HAP-1 (cell line): ENCODE data around the gene OR6K3.

Experiments used
- DNase-seq, 2 experiments: peaks; one replicate each; pipeline ENCODE4 v3.0.0-alpha.2; 2016 to 2020; ENCODE audit warnings: low spot score in 2 of 2
- H3K27me3 ChIP-seq: fragments of 250-450 bp; sonication (Bioruptor Pico); 2 replicates; pipeline ENCODE4 v1.5.1; 2020; ENCODE audit warnings: low read depth, mild to moderate bottlenecking, moderate library complexity
- H3K36me3 ChIP-seq: fragments of 250-450 bp; sonication (Bioruptor Pico); replicated peaks from 2 replicates; pipeline ENCODE4 v1.5.1; 2020; ENCODE audit warnings: mild to moderate bottlenecking
- H3K4me1 ChIP-seq: fragments of 250-450 bp; sonication (Bioruptor Pico); 2 replicates; pipeline ENCODE4 v1.5.1; 2020; ENCODE audit warnings: mild to moderate bottlenecking
- H3K4me3 ChIP-seq: fragments of 250-450 bp; sonication (Bioruptor Pico); 2 replicates; pipeline ENCODE4 v1.5.1; 2020; ENCODE audit warnings: mild to moderate bottlenecking, moderate library complexity
- H3K9me3 ChIP-seq: fragments of 250-450 bp; sonication (Bioruptor Pico); 2 replicates; pipeline ENCODE4 v1.5.1; 2020; ENCODE audit warnings: mild to moderate bottlenecking, moderate library complexity
- in situ Hi-C: fragments of 300-500 bp; cut with MboI; formaldehyde crosslinking; loops from 3 replicates; pipeline ENCODE4 v1.14.3; 2020; ENCODE audit warnings: low sequenced_read_pairs, inconsistent platforms, mixed read lengths

The OR6K3 gene

GRCh38 chr1:158720620-158721019, at the start of gene OR6K3:
TSS of gene OR6K3 (minus strand) at chr1:158720720. CDS start at chr1:158718115, 2,605 bp downstream.
- no peak for DNase-seq
- H3K4me1 ChIP-seq = no peaks in the 10 kb centered on the region
- H3K36me3 ChIP-seq = no peaks in the 10 kb centered on the region
- in situ Hi-C loops = no loop called here
- H3K9me3 ChIP-seq = no peaks in the 10 kb centered on the region
- no peaks in the 10 kb centered on the region for H3K27me3 ChIP-seq
- no peak within 1 kb of the TSS for H3K4me3 ChIP-seq

DNA sequence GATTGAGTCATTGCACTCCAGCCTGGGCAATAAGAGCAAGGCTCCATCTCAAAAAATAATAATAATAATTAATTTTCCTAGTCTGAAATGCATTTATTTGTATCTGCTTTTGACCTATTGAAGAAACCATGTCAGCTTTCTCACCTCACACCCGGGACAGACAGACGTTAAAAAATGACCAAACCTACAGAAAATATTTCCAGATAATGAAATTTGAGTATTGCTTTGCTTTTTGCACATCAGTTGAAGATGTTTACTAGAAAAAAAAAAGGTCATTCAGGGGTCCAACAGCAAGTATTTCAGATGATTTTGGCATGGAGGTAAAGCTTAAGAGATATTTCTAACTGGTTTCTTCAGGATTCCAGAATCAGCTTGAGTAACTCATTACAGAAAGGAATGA, 33.9 kb upstream of the OR6K3 start, which contains the start of gene OR6K6:
OR6K6 (plus strand) TSS at position 301 of the 400 bp plus-strand sequence. CDS start 168 bp downstream, outside the sequence.
- no peak for DNase-seq
- no peak within 1 kb of the TSS for H3K4me3 ChIP-seq
- in situ Hi-C loops = no loop called here
- H3K4me1 ChIP-seq = no peaks in the 10 kb centered on the region
- H3K9me3 ChIP-seq = no peaks in the 10 kb centered on the region
- no peaks in the 10 kb centered on the region for H3K27me3 ChIP-seq
- H3K36me3 ChIP-seq = no peaks in the 10 kb centered on the region

DNA sequence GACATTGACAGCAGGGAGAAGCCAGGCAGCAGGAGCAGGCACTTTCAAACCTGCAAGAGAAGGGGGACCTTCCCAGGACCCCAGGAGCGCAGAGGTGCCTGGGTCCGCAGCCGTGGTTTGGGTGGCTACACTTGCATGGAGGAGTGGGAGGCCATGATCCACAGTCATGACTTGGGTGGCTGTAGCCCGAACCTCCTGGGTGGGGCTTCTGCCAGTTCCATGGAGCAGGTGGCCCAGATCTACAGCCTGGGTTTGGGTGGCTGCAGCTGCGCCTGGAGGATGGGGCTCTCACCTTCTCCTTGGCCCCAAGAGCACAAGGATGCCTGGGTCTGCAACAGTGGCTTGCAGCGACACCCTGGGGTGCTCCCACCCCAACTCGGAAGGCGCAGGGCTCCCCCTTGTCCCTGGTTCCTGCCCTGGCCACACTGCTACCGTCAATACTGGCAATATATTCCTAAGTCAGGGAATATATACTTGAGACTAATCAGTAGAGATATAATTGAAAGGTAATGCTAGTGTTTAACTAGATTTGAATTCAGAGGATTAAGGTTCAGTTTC, 31.7 kb upstream of the OR6K3 start:
- Histone ChIP-seq H3K4me3 (no peak overlapping the region), H3K4me1 (no peaks in the 10 kb centered on the region), H3K36me3 (no peaks in the 10 kb centered on the region), H3K27me3 (no peaks in the 10 kb centered on the region), H3K9me3 (no peaks in the 10 kb centered on the region)
- no peak for DNase-seq
- in situ Hi-C loops = no loop called here

DNA sequence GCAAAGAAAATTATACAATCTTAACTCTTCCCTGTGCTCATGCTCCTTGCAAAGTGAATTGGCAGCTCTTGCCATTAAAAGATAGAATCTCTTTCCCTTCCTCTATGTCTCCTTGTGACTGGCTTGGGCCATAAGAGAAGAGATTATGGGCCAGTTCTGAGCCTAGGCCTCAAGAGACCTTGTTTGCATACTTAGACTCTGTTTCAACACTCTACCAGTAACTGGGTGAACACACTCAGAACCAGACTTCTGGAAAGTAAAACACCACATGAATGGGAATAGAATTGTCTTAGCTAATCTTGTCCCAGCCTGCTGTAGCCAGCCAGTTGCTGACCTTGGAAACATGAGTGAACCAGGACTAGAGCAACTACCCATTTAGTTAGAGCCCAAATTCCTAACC, 15.3 kb upstream of the OR6K3 start:
- in situ Hi-C loops = no loop called here
- Histone ChIP-seq H3K4me1 (no peaks in the 10 kb centered on the region), H3K4me3 (no peak overlapping the region), H3K27me3 (no peaks in the 10 kb centered on the region), H3K36me3 (no peaks in the 10 kb centered on the region), H3K9me3 (no peaks in the 10 kb centered on the region)
- no peak for DNase-seq

GRCh38 chr1:158732524-158732923, 12.0 kb upstream of the OR6K3 start:
- Histone ChIP-seq H3K4me1 (no peaks in the 10 kb centered on the region), H3K27me3 (no peaks in the 10 kb centered on the region), H3K36me3 (no peaks in the 10 kb centered on the region), H3K9me3 (no peaks in the 10 kb centered on the region), H3K4me3 (no peak overlapping the region)
- in situ Hi-C loops = no loop called here
- no peak for DNase-seq

DNA sequence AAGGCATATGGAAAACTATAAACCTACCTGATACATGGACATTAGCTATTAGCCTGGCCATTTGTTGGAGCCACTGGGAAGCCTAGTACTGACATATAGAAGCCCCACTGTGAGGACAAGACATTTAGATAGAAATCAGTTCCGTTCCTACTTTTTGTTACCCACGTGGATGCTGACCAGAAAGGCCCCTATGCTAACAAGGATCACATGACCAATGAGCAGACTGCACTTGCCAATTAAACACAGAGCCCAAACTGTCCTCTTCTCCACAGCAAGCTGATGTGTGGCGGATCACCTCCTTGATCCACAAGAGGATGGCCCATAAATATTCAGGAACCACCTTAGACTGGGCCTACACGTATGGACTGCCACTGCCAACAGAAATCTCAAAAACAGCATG, 11.2 kb upstream of the OR6K3 start:
- H3K36me3 ChIP-seq = no peaks in the 10 kb centered on the region
- in situ Hi-C loops = no loop called here
- no peak overlapping the region for H3K4me3 ChIP-seq
- no peaks in the 10 kb centered on the region for H3K27me3 ChIP-seq
- DNase-seq = no peak
- no peaks in the 10 kb centered on the region for H3K4me1 ChIP-seq
- H3K9me3 ChIP-seq = no peaks in the 10 kb centered on the region

DNA sequence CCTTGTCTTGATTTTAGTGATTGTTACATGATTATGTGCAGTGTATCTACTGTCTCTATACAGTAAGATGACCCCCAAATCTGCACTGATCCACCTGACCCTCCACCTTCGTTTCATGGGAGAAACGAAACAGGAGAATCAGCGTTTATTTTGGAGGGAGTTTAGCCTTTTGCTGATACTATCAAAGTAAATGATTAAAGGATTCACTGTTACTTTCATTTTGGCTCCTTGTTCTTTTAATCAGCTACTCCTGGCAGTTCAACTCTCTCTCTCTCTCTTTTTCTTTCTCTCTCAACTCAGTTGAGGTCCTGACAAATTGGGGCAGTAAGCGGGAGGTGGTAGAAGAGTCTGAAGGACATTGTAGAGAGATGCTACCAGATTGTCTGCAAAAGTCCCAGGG, 9.9 kb upstream of the OR6K3 start:
- no peak for DNase-seq
- in situ Hi-C loops = no loop called here
- Histone ChIP-seq H3K4me3 (no peak overlapping the region), H3K36me3 (no peaks in the 10 kb centered on the region), H3K4me1 (no peaks in the 10 kb centered on the region), H3K9me3 (no peaks in the 10 kb centered on the region), H3K27me3 (no peaks in the 10 kb centered on the region)

- no peaks in the 10 kb centered on the region for H3K9me3 ChIP-seq
- in situ Hi-C loops = no loop called here
- no peak for DNase-seq
- H3K4me3 ChIP-seq = no peak overlapping the region
- H3K27me3 ChIP-seq = no peaks in the 10 kb centered on the region
- no peaks in the 10 kb centered on the region for H3K4me1 ChIP-seq
- no peaks in the 10 kb centered on the region for H3K36me3 ChIP-seq
Measured at GRCh38 chr1:158728510-158729225, 8.1 kb upstream of the OR6K3 start.

DNA sequence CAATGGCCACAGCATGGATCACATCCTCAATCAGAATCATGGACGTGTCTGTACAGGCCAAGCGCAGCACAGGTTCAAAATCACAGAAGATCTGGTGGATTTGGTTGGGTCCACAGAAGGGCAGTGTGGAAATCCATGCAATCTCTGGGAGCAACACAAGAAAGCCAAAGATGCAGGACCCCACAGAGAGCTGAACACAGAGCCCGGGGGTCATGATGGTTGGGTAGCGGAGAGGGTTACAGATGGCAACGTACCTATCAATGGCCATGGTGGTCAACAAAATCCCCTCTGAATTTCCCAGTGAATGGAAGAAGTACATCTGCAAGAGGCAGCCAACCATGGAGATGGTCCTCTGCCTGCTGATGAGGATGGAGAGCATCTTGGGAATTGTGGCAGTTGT, 3.9 kb upstream of the OR6K3 start:
- no peak for DNase-seq
- Histone ChIP-seq H3K4me3 (no peak overlapping the region), H3K27me3 (no peaks in the 10 kb centered on the region), H3K4me1 (no peaks in the 10 kb centered on the region), H3K36me3 (no peaks in the 10 kb centered on the region), H3K9me3 (no peaks in the 10 kb centered on the region)
- in situ Hi-C loops = no loop called here

DNA sequence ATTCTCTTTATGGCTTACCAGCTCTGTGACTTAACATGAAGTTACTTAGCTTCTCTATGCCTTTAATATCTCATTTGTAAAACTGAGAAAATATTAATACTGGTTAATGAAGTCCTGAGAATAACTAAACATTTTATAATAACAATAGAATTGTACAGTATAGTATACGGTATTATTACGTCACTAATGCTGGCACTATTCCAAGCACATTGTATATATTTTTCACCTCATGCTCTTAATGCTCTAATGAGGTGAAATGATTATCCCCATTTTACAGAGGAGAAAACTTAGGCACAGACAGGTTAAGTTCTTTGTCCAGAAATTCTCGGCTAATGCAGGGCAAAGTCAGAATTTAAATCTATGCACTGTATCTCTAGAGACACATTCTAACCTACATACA, 856 bp downstream of the OR6K3 start:
- no peak overlapping the region for H3K4me3 ChIP-seq
- DNase-seq = no peak
- no peaks in the 10 kb centered on the region for H3K4me1 ChIP-seq
- H3K27me3 ChIP-seq = no peaks in the 10 kb centered on the region
- H3K36me3 ChIP-seq = no peaks in the 10 kb centered on the region
- in situ Hi-C loops = no loop called here
- no peaks in the 10 kb centered on the region for H3K9me3 ChIP-seq

GRCh38 chr1:158717344-158717743, 3.2 kb downstream of the OR6K3 start:
- H3K9me3 ChIP-seq = no peaks in the 10 kb centered on the region
- no peaks in the 10 kb centered on the region for H3K27me3 ChIP-seq
- no peaks in the 10 kb centered on the region for H3K36me3 ChIP-seq
- H3K4me1 ChIP-seq = no peaks in the 10 kb centered on the region
- H3K4me3 ChIP-seq = no peak overlapping the region
- in situ Hi-C loops = no loop called here
- no peak for DNase-seq

DNA sequence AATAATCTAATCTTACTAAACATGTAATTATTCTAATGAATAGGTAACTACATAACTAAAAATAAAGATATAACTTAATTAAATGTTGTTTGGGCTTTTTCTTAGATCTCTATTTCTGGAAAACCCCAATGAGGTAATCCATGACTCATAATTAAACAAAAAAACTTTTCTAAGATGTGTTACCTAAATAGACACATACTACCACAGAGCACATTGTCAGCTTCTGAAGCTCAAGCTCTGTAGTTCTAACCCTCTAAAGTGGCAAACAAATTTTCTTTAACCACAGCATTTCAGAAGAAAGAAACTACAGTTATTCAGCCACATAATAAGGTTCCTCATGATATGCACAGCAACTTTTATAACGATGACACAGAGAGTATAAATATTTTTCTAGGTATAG, 4.2 kb downstream of the OR6K3 start:
- H3K4me1 ChIP-seq = no peaks in the 10 kb centered on the region
- in situ Hi-C loops = no loop called here
- H3K27me3 ChIP-seq = no peaks in the 10 kb centered on the region
- DNase-seq = no peak
- no peaks in the 10 kb centered on the region for H3K9me3 ChIP-seq
- no peak overlapping the region for H3K4me3 ChIP-seq
- H3K36me3 ChIP-seq = no peaks in the 10 kb centered on the region

GRCh38 chr1:158714754-158715153, 5.8 kb downstream of the OR6K3 start:
- H3K27me3 ChIP-seq = no peaks in the 10 kb centered on the region
- H3K9me3 ChIP-seq = no peaks in the 10 kb centered on the region
- H3K4me1 ChIP-seq = no peaks in the 10 kb centered on the region
- H3K36me3 ChIP-seq = no peaks in the 10 kb centered on the region
- H3K4me3 ChIP-seq = no peak overlapping the region
- in situ Hi-C loops = no loop called here
- no peak for DNase-seq

DNA sequence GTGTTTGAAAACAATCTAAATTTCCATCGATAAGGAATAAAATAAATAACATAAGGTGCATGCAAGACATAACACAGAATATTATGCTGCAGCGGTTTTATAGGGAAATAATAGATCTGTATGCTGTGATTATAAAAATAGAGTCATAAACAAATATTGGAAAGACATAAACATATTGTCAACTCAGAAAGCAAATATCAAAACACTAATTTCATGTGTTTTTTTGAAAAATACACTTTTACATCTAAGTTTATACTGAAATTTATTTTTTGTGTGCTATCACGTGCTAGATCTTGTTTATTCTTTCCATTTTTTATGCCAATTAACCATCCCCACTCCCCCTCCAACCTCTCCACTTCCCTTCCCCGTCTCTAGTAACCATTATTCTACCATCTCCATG, 9.4 kb downstream of the OR6K3 start:
- Histone ChIP-seq H3K4me1 (no peaks in the 10 kb centered on the region), H3K9me3 (no peaks in the 10 kb centered on the region), H3K4me3 (no peak overlapping the region), H3K27me3 (no peaks in the 10 kb centered on the region), H3K36me3 (no peaks in the 10 kb centered on the region)
- in situ Hi-C loops = no loop called here
- no peak for DNase-seq

GRCh38 chr1:158706096-158706495, 14.4 kb downstream of the OR6K3 start:
- no peaks in the 10 kb centered on the region for H3K36me3 ChIP-seq
- no peaks in the 10 kb centered on the region for H3K9me3 ChIP-seq
- H3K4me3 ChIP-seq = no peak overlapping the region
- no peaks in the 10 kb centered on the region for H3K27me3 ChIP-seq
- DNase-seq = no peak
- in situ Hi-C loops = no loop called here
- H3K4me1 ChIP-seq = no peaks in the 10 kb centered on the region
